HG03457 (cell line): Measurements from ENCODE around the gene SRPX2.
"Not testable (repeated sequence)": the region's sequence is repeated elsewhere in the genome, so short reads cannot be mapped to it uniquely, and the experiment has no call there.

Source experiments
- ATAC-seq: cut with Tn5 transposase; IDR thresholded peaks from one replicate; pipeline ENCODE4 v1.9.1; 2021; ENCODE audit warnings: moderate number of reproducible peaks; ENCODE audit not compliant: unreplicated experiment

SRPX2 gene

DNA sequence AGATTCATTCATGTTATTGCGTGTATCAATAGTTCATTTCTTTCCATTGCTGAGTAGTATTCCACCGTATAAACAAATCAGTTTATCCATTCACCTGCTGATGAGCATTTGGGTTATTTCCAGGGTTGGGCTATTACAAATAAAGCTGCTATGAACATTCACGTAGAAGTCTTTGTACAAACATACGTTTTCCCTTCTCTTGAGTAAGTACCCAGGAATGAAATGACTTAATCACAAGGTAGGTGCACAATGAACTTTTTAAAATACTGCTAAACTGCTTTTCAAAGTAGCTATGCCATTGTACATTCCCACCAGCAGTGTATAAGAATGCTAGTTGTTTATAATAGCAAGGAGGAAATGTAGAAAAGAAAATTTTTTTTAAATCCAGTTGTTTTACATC lies 52.0 kb downstream of the SRPX2 start:
- no peak for ATAC-seq

DNA sequence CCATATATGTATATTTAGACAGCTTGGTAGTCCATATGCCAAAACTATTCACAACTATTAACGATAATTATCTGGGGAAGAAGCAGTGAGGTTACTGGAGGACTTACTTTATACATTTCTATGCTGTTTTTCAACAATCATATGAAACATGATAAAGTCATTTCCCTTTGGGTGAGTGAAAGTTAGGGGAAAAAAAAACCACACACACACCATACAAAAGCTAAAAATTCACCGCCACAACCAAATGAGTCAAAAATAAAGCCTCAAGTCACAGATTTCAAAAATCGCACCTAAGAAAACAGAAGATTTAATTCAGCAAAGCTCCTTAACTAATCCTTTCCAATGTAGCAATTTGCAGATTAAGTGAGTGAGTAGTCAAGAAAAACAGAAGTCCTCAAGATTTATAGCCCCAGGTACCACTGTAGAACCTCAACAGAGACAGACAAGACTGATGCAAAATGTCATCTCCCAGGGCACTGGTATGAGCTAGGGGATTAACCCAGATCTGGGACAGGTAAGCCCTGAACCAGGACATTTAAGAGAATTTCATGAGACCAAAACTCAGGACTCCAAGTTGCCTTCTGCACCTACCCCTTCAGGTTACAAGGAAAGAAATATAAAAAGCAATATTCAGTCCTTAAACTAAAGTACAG lies 52.8 kb downstream of the SRPX2 start:
- no peak for ATAC-seq

DNA sequence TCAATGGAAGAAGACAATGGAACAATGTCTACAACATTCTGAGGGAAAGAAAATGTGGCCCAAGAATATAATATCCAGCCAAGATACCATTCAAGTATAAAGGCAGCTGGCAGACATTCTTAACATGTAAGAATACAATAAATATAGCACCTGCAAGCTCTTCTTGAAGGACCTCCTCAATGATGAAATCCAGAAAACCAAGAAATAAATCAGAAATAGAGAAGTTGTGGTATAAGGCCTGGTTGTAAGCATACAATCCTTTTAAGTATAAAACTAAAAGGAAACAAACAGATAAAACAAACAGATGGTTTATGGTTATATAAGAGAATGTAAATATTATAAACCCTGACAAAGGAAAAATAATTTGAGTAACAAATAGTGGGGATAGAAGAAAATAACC lies 54.6 kb downstream of the SRPX2 start:
- no peak for ATAC-seq

DNA sequence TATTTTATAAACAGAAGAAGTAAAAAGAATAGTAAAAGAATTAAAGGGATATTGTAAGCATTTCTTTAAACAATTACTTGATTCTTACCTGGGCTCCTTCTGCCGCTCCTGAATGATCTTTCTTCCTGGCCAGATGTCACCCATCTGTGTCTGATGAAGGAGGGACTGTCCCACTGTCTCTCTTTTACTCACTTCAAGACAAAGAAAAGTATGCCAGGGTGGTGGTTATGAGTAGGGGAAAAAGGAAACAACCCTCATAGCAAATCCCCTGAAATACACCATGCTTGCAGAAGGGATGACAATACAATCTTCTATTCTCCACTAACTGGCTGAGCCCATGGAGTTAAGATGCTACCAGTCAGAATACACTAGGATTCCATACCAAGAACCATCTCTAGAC lies 56.8 kb downstream of the SRPX2 start:
- ATAC-seq = no peak

DNA sequence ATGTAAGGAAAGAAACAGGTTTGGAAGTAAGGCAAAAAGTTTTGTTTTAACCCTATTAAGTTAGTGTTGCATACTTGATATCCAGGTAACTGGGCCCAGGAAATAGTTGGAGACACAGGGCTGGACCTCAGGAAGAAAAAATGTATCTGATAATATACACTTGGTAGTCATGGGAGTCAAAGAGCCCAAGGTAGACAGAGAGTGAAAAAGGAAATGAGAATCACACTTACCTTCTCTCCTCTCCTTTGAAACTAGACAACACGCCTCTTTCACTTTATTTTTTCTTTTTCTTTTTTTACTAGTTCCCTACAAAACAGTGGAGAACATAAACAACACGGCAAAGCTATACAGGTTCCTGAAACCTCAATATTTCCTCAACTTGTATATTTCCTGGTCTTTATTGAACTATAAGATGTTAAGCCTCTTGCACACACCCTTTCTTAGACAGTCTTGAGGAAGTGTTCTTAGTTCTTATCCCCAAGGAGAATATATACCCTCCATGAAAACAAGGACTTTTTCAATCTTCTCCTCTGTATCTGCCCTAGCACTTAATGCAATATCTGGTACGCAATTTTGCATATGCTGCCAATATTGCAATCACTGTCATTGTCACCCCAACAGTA lies 60.7 kb downstream of the SRPX2 start:
- no peak for ATAC-seq

DNA sequence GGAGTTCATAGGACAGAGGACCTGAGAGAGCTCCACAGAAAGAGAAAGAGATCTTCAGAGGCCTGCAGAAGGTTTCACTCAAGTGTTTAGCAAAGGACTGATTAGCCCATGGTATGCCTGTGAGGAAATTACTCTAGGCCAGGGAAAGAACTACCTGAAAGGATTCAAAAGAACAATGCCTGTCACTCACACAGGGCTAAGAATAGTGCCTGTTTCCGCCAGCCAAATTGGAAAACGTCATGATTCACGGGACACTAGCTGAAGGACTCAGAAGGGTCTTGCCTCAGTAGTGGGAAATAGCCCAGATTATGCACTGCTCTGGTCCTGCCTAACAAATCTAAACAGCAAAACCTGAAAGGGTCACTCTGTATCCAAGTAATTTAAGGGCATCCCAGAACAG lies 66.8 kb downstream of the SRPX2 start:
- no peak for ATAC-seq

DNA sequence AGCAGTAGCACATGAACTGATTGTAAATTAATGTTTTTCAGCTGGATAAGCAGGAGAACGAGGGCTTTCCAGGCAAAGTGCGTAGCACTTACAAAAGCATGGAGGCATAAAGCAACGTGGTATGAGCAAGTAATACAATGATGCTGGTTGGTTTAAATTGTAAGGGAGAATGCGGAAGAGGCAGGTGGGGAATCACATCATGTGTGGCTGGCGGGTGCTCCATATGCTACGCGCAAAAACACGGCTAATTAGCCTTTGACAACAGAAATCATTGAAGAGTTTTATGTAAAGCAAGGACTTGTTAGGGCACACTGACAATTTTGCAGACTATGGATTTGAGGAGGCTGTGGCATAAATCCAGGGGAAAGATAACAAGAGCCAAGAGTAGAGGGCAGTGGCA lies 73.4 kb downstream of the SRPX2 start:
- ATAC-seq = no peak

DNA sequence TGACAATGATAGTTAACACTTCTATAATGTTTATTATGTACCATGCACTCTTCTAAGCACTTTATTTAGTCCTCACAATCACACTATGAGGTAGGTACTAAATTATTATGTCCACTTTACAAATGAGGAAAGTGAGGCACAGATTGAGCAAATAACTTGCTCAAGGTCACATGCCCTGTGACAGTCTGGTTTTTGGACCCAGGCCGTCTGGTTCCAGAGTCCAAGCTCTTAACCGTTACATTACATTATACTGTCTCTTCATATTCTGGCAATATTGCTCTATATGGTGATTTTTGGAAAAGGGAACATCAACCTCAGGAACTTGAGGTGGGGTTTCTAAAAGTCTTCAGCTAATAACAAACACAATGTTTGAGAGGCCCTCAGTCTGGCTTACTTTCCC lies 75.1 kb downstream of the SRPX2 start:
- no peak for ATAC-seq

DNA sequence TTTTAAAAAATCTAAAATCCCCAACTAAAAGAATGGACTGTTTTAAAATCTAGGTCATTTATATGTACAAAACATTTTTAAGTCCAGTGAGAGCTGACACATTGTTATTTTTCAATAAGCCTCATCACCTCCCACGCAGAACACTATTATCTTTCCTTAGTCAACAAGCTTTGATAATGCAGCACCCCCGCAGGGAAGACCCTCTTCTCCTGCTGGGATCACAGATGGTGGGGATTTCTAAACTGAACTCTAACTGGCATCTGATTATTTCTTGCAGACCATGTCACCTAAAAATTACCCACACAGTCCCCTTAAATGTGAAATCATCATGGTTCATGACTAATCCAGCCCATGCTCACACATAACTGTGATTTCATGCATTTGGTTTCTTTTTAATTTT lies 76.3 kb downstream of the SRPX2 start:
- ATAC-seq = no peak

DNA sequence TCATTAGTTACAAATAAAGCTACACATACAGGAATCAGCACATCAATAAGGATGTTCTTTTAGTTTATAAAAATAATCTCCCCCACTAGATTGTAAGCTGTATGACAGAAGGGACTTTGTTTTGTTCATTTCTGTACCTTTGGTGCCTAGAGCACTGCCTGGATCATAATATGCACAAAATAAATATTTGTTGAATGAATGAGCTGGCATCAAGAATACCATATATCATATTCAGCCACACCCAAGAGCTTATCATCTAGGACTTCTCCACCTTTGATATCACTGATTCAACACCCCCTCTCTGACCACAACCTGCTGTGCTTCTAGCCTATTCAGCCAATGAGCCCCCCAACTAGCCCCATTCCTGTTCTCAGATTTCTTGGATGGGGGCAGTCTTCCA lies 77.3 kb downstream of the SRPX2 start:
- no peak for ATAC-seq

DNA sequence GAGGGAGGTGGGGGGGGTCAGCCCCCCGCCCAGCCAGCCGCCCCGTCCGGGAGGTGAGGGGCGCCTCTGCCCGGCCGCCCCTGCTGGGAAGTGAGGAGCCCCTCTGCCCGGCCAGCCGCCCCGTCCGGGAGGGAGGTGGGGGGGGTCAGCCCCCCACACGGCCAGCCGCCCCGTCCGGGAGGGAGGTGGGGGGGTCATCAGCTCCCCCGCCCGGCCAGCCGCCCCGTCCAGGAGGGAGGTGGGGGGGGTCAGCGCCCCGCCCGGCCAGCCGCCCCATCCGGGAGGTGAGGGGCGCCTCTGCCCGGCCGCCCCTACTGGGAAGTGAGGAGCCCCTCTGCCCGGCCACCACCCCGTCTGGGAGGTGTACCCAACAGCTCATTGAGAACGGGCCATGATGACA lies 80.0 kb downstream of the SRPX2 start:
- not testable (repeated sequence) for ATAC-seq
